DND-41 (cell line): Measurements from ENCODE around the gene FLACC1.

ENCODE experiments used
- EZH2 ChIP-seq: IDR thresholded peaks from 3 replicates; pipeline ENCODE4 v1.6.1; 2012; ENCODE audit warnings: borderline replicate concordance, low read depth, mild to moderate bottlenecking, moderate library complexity, low read length, inconsistent platforms; ENCODE audit not compliant: severe bottlenecking
- TF ChIP-seq, protein P1 (sequence below): IDR thresholded peaks from 2 replicates; pipeline ENCODE4 v1.5.1; 2012; ENCODE audit warnings: borderline replicate concordance, low read length, moderate library complexity, mild to moderate bottlenecking; ENCODE audit not compliant: poor library complexity, severe bottlenecking; ENCODE audit errors: extremely low read depth

DNA sequence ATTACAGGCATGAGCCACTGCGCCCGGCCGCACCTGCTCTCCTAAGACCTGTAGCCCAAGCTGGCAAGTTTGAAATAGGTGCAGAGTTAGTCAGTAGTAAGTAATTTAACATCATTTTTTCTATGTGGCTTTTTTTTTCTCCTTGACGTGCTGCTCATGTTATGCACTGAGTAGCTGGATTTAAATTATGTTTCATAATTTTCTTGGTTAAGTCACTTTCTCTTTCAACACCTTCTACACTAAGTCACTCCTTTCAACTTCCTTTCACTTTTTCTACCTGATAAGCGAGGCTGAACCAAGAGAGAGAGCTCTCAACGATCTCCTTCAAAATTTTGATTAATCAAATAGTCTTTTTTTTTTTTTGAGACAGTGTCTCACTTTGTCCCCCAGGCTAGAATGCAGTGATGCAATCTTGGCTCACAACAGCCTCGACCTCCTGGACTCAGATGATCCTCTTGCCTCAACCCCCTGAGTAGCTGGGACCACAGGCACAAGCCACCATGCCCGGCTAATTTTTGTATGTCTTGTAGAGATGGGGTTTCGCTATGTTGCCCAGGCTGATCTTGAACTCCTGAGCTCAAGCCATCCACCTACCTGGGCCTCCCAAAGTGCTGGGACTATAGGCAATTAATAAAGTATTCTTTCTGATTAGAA is 83.7 kb downstream of the FLACC1 start:
- TF ChIP-seq, protein P1, sequence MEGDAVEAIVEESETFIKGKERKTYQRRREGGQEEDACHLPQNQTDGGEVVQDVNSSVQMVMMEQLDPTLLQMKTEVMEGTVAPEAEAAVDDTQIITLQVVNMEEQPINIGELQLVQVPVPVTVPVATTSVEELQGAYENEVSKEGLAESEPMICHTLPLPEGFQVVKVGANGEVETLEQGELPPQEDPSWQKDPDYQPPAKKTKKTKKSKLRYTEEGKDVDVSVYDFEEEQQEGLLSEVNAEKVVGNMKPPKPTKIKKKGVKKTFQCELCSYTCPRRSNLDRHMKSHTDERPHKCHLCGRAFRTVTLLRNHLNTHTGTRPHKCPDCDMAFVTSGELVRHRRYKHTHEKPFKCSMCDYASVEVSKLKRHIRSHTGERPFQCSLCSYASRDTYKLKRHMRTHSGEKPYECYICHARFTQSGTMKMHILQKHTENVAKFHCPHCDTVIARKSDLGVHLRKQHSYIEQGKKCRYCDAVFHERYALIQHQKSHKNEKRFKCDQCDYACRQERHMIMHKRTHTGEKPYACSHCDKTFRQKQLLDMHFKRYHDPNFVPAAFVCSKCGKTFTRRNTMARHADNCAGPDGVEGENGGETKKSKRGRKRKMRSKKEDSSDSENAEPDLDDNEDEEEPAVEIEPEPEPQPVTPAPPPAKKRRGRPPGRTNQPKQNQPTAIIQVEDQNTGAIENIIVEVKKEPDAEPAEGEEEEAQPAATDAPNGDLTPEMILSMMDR: no peak
- no peak for TF ChIP-seq EZH2
